Left lung (tissue), 10 donors: ENCODE measurements around the gene SPSB4. TPM values are rescaled to one million over a fixed set of nuclear protein-coding genes. Genes with fewer than 3 reads are reported as not detected.

Source experiments
- ATAC-seq: fragments of 200-7000 bp; cut with Tn5 transposase; one replicate; pipeline ENCODE4 v1.9.1; 2020; ENCODE audit warnings: moderate library complexity
- DNase-seq, 4 donors: peaks; one replicate each; pipeline ENCODE4 v3.0.0-alpha.2; 2013 to 2020
- H3K27ac ChIP-seq, 2 donors: fragments of 200-600 bp; sonication (generic) in 1 of 2; one replicate each; pipeline versions ENCODE4 v1.5.0 to v1.8.0; 2020 to 2021
- H3K27me3 ChIP-seq, 2 donors: fragments of 200-600 bp; sonication (generic) in 1 of 2; one replicate each; pipeline versions ENCODE4 v1.5.0 to v1.8.0; 2020 to 2021
- H3K36me3 ChIP-seq, 2 donors: fragments of 200-600 bp; sonication (generic) in 1 of 2; one replicate each; pipeline versions ENCODE4 v1.5.0 to v1.8.0; 2020 to 2021
- H3K4me1 ChIP-seq, 2 donors: fragments of 200-600 bp; one replicate each; pipeline ENCODE4 v1.8.0; 2021
- H3K4me3 ChIP-seq, 2 donors: fragments of 200-600 bp; sonication (generic) in 1 of 2; one replicate each; pipeline versions ENCODE4 v1.5.0 to v1.8.0; 2020 to 2021; ENCODE audit warnings: mild to moderate bottlenecking in 1 of 2
- H3K9me3 ChIP-seq, 2 donors: fragments of 200-600 bp; sonication (generic) in 1 of 2; one replicate each; pipeline versions ENCODE4 v1.5.0 to v1.8.0; 2020 to 2021
- intact Hi-C, 2 donors: fragments of 100-400 bp; cut with DNase I; formaldehyde crosslinking; loops; one replicate each; pipeline versions ENCODE4 v1.11.2 to v1.14.2; 2022
- polyA plus RNA-seq, 6 donors: library from polyadenylated mRNA; unstranded; fragments of 120-200 nt; gene quantifications; one replicate each; pipeline ENCODE4 v1.2.1, GENCODE V29; 2013; ENCODE audit not compliant: insufficient read length in 6 of 6
- total RNA-seq, 2 donors: library from RNA; stranded (reverse); fragmentation: NEBNext Ultra II Directional; extraction: Animal tissue kit (Norgen Biotek cat#: 25700); gene quantifications; one replicate each; pipeline ENCODE4 v1.2.1, GENCODE V29; 2021
- TF ChIP-seq, protein P1 (sequence below), 2 donors: fragments of 200-600 bp; sonication (generic) in 1 of 2; IDR thresholded peaks; one replicate each; pipeline versions ENCODE4 v1.5.0 to v1.8.0; 2021; ENCODE audit warnings: antibody characterized with exemption in 2 of 2
- donor health status: DM: no; HTN: yes; CAD: no.
- donor health status: DM: no; HTN: no; CAD: no.

The SPSB4 gene
- total and polyA plus RNA-seq, 8 donors: 1.3 to 9.9 (median 6.2) TPM

DNA sequence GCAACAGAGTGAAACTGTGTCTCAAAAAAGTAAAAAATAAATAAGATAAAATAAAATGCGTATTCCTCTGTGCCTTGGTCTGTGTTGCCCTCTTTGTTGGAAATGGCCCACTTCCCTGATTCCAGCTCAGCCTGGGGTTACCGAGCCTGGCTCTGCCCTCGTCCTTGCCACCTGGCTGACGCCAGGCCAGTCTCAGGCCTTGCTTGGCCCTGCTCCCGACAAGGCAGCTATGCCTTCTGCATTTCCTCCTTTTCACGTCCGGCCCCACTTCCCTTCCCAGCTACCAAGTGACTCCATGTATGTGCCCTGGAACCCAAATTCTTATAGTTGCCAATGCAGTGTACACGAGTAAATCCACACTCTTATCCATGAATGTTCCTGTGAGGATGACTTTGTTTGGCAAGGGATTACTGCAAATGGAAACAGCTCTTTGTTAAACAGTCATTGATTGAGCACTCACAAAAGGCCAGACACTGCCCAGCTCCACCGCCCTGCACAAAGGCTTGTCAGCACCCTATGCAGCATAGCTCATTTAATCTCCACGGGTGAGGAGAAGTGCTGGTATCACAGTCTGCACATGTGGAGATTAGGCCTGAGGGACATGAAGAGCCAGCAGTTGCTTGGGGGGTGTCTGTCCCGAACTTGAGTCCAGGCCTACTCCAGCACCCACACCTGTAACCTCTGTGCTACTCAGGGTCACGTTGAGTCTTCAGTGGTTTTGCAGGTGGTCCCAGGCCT lies 25.1 kb downstream of the SPSB4 start:
- H3K27ac ChIP-seq: peak overlapping the region; percentile 53 to 71
- H3K27me3 ChIP-seq: no peaks in the 10 kb centered on the region
- peaks cover 0 to 13% of the 10 kb centered on the region in 2 donors for H3K4me1 ChIP-seq
- no peak overlapping the region for H3K4me3 ChIP-seq
- no peaks in the 10 kb centered on the region for H3K9me3 ChIP-seq
- ATAC-seq (no peak), DNase-seq (peak in 1 of 4 donors; percentile 32)
- TF ChIP-seq, protein P1, sequence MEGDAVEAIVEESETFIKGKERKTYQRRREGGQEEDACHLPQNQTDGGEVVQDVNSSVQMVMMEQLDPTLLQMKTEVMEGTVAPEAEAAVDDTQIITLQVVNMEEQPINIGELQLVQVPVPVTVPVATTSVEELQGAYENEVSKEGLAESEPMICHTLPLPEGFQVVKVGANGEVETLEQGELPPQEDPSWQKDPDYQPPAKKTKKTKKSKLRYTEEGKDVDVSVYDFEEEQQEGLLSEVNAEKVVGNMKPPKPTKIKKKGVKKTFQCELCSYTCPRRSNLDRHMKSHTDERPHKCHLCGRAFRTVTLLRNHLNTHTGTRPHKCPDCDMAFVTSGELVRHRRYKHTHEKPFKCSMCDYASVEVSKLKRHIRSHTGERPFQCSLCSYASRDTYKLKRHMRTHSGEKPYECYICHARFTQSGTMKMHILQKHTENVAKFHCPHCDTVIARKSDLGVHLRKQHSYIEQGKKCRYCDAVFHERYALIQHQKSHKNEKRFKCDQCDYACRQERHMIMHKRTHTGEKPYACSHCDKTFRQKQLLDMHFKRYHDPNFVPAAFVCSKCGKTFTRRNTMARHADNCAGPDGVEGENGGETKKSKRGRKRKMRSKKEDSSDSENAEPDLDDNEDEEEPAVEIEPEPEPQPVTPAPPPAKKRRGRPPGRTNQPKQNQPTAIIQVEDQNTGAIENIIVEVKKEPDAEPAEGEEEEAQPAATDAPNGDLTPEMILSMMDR (IDR thresholded peaks at IDR 0.05): no peak
- intact Hi-C loops: no loop called here
- H3K36me3 ChIP-seq: no peaks in the 10 kb centered on the region

DNA sequence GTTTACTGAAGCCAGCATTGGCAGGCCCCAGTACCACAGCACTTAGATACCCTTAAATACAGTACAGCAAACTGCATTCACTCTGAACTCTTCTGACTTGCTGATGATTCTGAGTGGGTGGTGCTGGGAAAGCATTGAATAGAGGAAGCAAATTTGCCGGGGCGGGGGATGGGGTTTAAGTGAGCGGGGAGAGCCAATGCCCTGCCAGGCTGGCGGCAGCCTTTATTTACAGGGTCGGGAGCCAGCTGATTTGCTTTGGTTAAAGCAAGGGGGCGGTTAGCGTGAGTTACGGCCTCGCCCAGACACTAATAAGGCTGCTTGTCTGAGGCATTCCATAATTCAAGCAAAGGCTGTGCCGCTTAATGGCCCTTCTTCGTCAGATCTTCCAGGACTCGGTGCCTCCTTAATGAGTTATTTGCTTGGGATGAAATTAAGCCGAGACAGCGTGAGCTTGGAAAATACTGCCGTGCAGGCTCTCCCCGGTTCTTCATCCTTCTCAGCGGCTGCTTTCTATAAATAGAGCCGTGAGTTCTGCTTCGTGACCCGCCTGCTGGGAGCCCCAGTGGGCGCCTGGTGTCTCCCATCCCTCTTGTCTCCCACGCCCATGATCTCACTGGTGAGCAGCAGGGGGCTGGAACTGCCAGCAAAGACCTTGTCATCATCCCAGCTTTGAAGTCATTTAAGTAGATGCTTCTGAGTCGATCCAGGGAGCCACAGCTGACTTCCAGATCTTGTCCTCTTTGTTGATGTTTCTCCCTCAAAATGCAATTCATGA lies 25.8 kb downstream of the SPSB4 start:
- ATAC-seq (peak; percentile 54), DNase-seq (peak in 2 of 4 donors; percentile 62 to 72)
- peaks cover 0 to 13% of the 10 kb centered on the region in 2 donors for H3K4me1 ChIP-seq
- H3K27ac ChIP-seq: peak overlapping the region; percentile 53 to 71
- H3K27me3 ChIP-seq: no peaks in the 10 kb centered on the region
- H3K4me3 ChIP-seq: peak overlapping the region in 1 of 2 donors; percentile 5
- TF ChIP-seq, protein P1 (IDR thresholded peaks at IDR 0.05): no peak
- H3K36me3 ChIP-seq: no peaks in the 10 kb centered on the region
- H3K9me3 ChIP-seq: no peaks in the 10 kb centered on the region
- intact Hi-C loops: no loop called here

DNA sequence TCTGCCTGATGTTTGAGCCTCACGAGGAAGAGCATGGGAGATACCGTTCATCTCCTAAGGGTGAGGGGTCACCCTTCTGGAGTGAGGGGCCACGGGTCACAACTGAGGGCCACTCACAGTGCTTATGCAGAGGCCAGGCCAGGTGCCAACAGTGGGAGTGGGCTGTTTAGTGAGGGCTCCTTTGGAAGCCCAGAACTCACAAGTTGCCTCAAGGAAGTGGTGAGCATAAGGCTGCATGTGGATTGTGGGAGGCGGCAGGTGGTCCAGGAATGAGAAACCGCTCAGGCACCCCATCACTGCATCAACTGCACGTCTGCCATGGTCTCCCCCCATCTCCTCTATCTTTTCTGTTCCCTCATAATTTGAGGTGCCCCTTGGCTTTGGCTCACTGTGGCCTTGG lies 26.5 kb downstream of the SPSB4 start:
- Histone ChIP-seq H3K4me3 (no peak overlapping the region), H3K27me3 (no peaks in the 10 kb centered on the region), H3K27ac (peak overlapping the region in 1 of 2 donors; percentile 71), H3K9me3 (no peaks in the 10 kb centered on the region), H3K36me3 (no peaks in the 10 kb centered on the region), H3K4me1 (peaks cover 0 to 13% of the 10 kb centered on the region in 2 donors)
- TF ChIP-seq, protein P1 (IDR thresholded peaks at IDR 0.05): no peak
- intact Hi-C loops: no loop called here
- no peak for ATAC-seq
- DNase-seq: no peak

DNA sequence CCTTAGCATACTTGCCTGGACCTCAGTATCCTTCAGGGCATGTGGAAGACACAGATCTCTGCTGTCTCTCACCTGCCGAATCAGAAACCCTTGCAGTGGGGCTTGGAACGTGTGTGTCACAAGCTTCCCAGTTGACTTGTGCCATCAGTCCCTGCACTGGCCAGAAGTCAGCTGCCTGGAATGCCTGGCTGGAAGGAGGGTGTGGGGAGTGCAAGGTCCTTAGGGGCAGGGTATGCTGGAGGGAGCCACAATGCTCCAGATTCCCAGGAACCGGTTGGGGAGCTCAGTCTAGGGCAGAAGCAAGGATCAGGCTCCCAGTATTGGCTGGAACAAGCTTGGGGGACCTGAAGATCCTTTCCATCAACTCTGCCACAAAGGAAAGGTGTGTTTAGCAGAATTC lies 27.1 kb downstream of the SPSB4 start:
- intact Hi-C loops: no loop called here
- Histone ChIP-seq H3K27ac (no peak overlapping the region), H3K9me3 (no peaks in the 10 kb centered on the region), H3K36me3 (no peaks in the 10 kb centered on the region), H3K27me3 (no peaks in the 10 kb centered on the region), H3K4me1 (peaks cover 0 to 13% of the 10 kb centered on the region in 2 donors), H3K4me3 (no peak overlapping the region)
- TF ChIP-seq, protein P1 (IDR thresholded peaks at IDR 0.05): no peak
- ATAC-seq (peak; percentile 51), DNase-seq (peak in 1 of 4 donors; percentile 31)

DNA sequence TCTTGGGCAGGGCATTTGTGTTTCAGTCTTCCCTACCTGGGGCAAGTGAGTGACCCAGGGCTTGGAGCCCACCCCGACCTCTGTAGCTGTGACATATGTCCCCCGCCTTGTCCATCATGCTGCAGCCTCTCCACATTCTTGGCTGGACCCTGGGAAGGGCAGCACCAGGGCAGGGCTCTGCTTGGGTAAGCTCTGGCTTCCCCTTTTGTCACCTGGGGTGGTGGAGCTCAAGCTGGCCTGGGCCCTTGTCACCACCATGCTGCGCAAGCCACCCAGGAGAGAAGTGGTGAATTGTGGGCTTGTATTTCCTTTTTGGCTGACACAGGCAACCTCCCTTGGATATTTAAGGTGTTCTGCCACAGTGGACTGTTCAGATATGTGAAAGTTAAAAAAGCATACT lies 29.3 kb downstream of the SPSB4 start:
- TF ChIP-seq, protein P1 (IDR thresholded peaks at IDR 0.05): no peak
- H3K9me3 ChIP-seq: no peaks in the 10 kb centered on the region
- peak in 1 of 4 donors; percentile 19 for DNase-seq
- no peak overlapping the region for H3K4me3 ChIP-seq
- peaks cover 0 to 13% of the 10 kb centered on the region in 2 donors for H3K4me1 ChIP-seq
- no peak overlapping the region for H3K27ac ChIP-seq
- H3K27me3 ChIP-seq: no peaks in the 10 kb centered on the region
- H3K36me3 ChIP-seq: no peaks in the 10 kb centered on the region
- no peak for ATAC-seq
- intact Hi-C loops: no loop called here
